HEK293 (cell line): ENCODE measurements around the gene MYOZ1.

Source experiments
- CTCF ChIA-PET: fragments of 350-600 bp; formaldehyde crosslinking; extraction: SDS; loops from one replicate; lab custom pipeline; 2021; ENCODE audit warnings: antibody characterized with exemption; lab: Yijun Ruan, JAX
- POLR2A ChIA-PET: fragments of 300-600 bp; formaldehyde crosslinking; extraction: SDS; loops from one replicate; lab custom pipeline; 2020; ENCODE audit warnings: antibody characterized with exemption, inconsistent platforms; lab: Yijun Ruan, JAX
- H3K27ac ChIP-seq: fragments of 200-500 bp; sonication (Bioruptor generic); 2 replicates; pipeline ENCODE4 v1.5.1; 2014; ENCODE audit warnings: low read depth, low read length, control low read depth, inconsistent platforms; ENCODE audit errors: extremely low read depth
- H3K36me3 ChIP-seq, 2 experiments: fragments of 200-500 bp in 1 of 2; sonication (Bioruptor generic) in 1 of 2; 1 replicate in 1 of 2; 2 replicates in 1 of 2; pipeline ENCODE4 v1.5.1; 2014 to 2017; ENCODE audit warnings: inconsistent platforms in 2 of 2, low read length in 2 of 2; ENCODE audit not compliant: control insufficient read depth in 2 of 2, insufficient read depth in 1 of 2
- H3K4me1 ChIP-seq: fragments of 200-500 bp; sonication (Bioruptor generic); 2 replicates; pipeline ENCODE4 v1.5.1; 2014; ENCODE audit warnings: mild to moderate bottlenecking, low read length, inconsistent platforms; ENCODE audit not compliant: control insufficient read depth, insufficient read depth
- H3K4me3 ChIP-seq: 2 replicates; pipeline ENCODE4 v1.5.1; 2011; ENCODE audit warnings: low read depth, mild to moderate bottlenecking, control low read depth, low read length, moderate library complexity
- H3K9me3 ChIP-seq: fragments of 200-500 bp; sonication (Bioruptor generic); 2 replicates; pipeline ENCODE4 v1.5.1; 2014; ENCODE audit warnings: low read depth, low read length, inconsistent platforms; ENCODE audit not compliant: control insufficient read depth, insufficient read depth
- HOXA7 ChIP-seq: sonication (generic); formaldehyde crosslinking; IDR thresholded peaks from 2 replicates; pipeline ENCODE4 v1.8.1; 2022; ENCODE audit warnings: missing genetic modification reagents, borderline replicate concordance
- HOXC10 ChIP-seq: sonication (generic); formaldehyde crosslinking; IDR thresholded peaks from 2 replicates; pipeline ENCODE4 v1.8.1; 2023; ENCODE audit warnings: mild to moderate bottlenecking, missing genetic modification reagents
- KLF1 ChIP-seq: fragments of 450-650 bp; formaldehyde crosslinking; IDR thresholded peaks from 2 replicates; pipeline ENCODE4 v1.5.1; 2016; ENCODE audit warnings: missing biosample characterization, missing genetic modification characterization
- KLF10 ChIP-seq: fragments of 450-650 bp; IDR thresholded peaks from 2 replicates; pipeline ENCODE4 v1.5.1; 2018; ENCODE audit warnings: missing biosample characterization, mild to moderate bottlenecking, missing genetic modification characterization
- TCF7L2 ChIP-seq: IDR thresholded peaks from 2 replicates; pipeline ENCODE4 v1.6.1; 2011; ENCODE audit warnings: low read depth, mild to moderate bottlenecking, inconsistent platforms, low read length, moderate library complexity, borderline replicate concordance
- ZFP37 ChIP-seq: fragments of 450-650 bp; formaldehyde crosslinking; IDR thresholded peaks from 2 replicates; pipeline ENCODE4 v1.5.1; 2016; ENCODE audit warnings: missing biosample characterization, missing genetic modification characterization
- ZNF10 ChIP-seq: fragments of 450-650 bp; formaldehyde crosslinking; IDR thresholded peaks from 2 replicates; pipeline ENCODE4 v1.5.1; 2017; ENCODE audit warnings: missing biosample characterization, missing genetic modification characterization
- ZNF112 ChIP-seq: fragments of 450-650 bp; formaldehyde crosslinking; IDR thresholded peaks from 2 replicates; pipeline ENCODE4 v1.5.0; 2017; ENCODE audit warnings: missing biosample characterization, missing genetic modification characterization
- ZNF114 ChIP-seq: fragments of 450-650 bp; formaldehyde crosslinking; IDR thresholded peaks from 2 replicates; pipeline ENCODE4 v1.5.0; 2017; ENCODE audit warnings: missing biosample characterization, missing genetic modification characterization
- ZNF202 ChIP-seq: fragments of 450-650 bp; formaldehyde crosslinking; IDR thresholded peaks from 2 replicates; pipeline ENCODE4 v1.5.1; 2016; ENCODE audit warnings: missing biosample characterization, missing genetic modification characterization, borderline replicate concordance
- ZNF211 ChIP-seq: fragments of 450-650 bp; formaldehyde crosslinking; IDR thresholded peaks from 2 replicates; pipeline ENCODE4 v1.5.1; 2016; ENCODE audit warnings: low read depth, missing biosample characterization, missing genetic modification characterization
- ZNF24 ChIP-seq: fragments of 450-650 bp; formaldehyde crosslinking; IDR thresholded peaks from 2 replicates; pipeline ENCODE4 v1.5.1; 2016; ENCODE audit warnings: missing biosample characterization, missing genetic modification characterization
- ZNF274 ChIP-seq, 2 experiments: fragments of 200-500 bp in 1 of 2; fragments of 450-650 bp in 1 of 2; sonication (Bioruptor generic) in 1 of 2; formaldehyde crosslinking in 1 of 2; IDR thresholded peaks; 2 replicates each; pipeline versions ENCODE4 v1.5.1 to v1.6.1; 2014 to 2016; ENCODE audit warnings: borderline replicate concordance in 1 of 2, inconsistent platforms in 1 of 2, low read length in 1 of 2, missing biosample characterization in 1 of 2, missing genetic modification characterization in 1 of 2
- ZNF426 ChIP-seq: fragments of 450-650 bp; formaldehyde crosslinking; IDR thresholded peaks from 2 replicates; pipeline ENCODE4 v1.5.1; 2017; ENCODE audit warnings: missing biosample characterization, missing genetic modification characterization, mild to moderate bottlenecking, inconsistent platforms, moderate library complexity
- ZNF501 ChIP-seq: fragments of 450-650 bp; formaldehyde crosslinking; IDR thresholded peaks from 2 replicates; pipeline ENCODE4 v1.5.1; 2016; ENCODE audit warnings: missing biosample characterization, missing genetic modification characterization
- ZNF610 ChIP-seq: fragments of 450-650 bp; formaldehyde crosslinking; IDR thresholded peaks from 2 replicates; pipeline ENCODE4 v1.5.1; 2016; ENCODE audit warnings: missing biosample characterization, missing genetic modification characterization, borderline replicate concordance
- ZNF654 ChIP-seq: fragments of 450-650 bp; formaldehyde crosslinking; IDR thresholded peaks from 2 replicates; pipeline ENCODE4 v1.5.1; 2016; ENCODE audit warnings: low read depth, missing biosample characterization, missing genetic modification characterization
- TF ChIP-seq, protein P1 (sequence below): fragments of 450-650 bp; formaldehyde crosslinking; conservative IDR thresholded peaks from 2 replicates; pipeline ENCODE4 v1.5.1; 2016; ENCODE audit warnings: low read depth, missing biosample characterization, missing genetic modification characterization
- TF ChIP-seq, protein P2 (sequence below): fragments of 450-650 bp; formaldehyde crosslinking; IDR thresholded peaks from 2 replicates; pipeline ENCODE4 v1.5.1; 2016; ENCODE audit warnings: missing biosample characterization, missing genetic modification characterization, borderline replicate concordance
- TF ChIP-seq, protein P3 (sequence below): fragments of 450-650 bp; formaldehyde crosslinking; IDR thresholded peaks from 2 replicates; pipeline ENCODE4 v1.5.1; 2017; ENCODE audit warnings: missing biosample characterization, mild to moderate bottlenecking, missing genetic modification characterization, moderate library complexity
- TF ChIP-seq, protein P4 (sequence below): fragments of 450-650 bp; formaldehyde crosslinking; IDR thresholded peaks from 2 replicates; pipeline ENCODE4; 2016; ENCODE audit warnings: missing biosample characterization, missing genetic modification characterization
- TF ChIP-seq, protein P5 (sequence below): fragments of 450-650 bp; formaldehyde crosslinking; IDR thresholded peaks from 2 replicates; pipeline ENCODE4 v1.5.1; 2016; ENCODE audit warnings: missing biosample characterization, missing genetic modification characterization
- TF ChIP-seq, protein P6 (sequence below): fragments of 450-650 bp; formaldehyde crosslinking; IDR thresholded peaks from 2 replicates; pipeline ENCODE4 v1.5.1; 2016; ENCODE audit warnings: missing biosample characterization, missing genetic modification characterization
- TF ChIP-seq, protein P7 (sequence below): fragments of 450-650 bp; formaldehyde crosslinking; IDR thresholded peaks from 2 replicates; pipeline ENCODE4 v1.5.1; 2016; ENCODE audit warnings: missing biosample characterization, missing genetic modification characterization

MYOZ1 gene

DNA sequence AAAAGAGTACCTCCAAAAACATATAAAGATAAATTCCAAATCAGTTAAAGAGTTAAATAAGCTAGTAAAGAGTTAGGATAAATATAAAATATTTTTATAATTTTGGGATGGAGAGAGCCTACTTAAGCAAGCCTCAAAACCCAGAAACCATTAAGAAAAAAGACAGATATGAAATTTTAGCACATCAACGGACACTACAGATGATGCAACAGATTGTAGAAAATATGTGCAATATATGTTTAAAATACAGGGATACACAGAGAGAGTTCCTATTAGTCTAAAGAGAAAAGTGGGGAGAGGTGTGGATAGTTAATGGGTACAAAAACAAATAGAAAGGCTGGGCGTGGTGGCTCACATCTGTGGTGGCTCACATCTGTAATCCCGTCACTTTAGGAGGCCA lies 26.6 kb downstream of the MYOZ1 start (continued):
- TF ChIP-seq, protein P1, sequence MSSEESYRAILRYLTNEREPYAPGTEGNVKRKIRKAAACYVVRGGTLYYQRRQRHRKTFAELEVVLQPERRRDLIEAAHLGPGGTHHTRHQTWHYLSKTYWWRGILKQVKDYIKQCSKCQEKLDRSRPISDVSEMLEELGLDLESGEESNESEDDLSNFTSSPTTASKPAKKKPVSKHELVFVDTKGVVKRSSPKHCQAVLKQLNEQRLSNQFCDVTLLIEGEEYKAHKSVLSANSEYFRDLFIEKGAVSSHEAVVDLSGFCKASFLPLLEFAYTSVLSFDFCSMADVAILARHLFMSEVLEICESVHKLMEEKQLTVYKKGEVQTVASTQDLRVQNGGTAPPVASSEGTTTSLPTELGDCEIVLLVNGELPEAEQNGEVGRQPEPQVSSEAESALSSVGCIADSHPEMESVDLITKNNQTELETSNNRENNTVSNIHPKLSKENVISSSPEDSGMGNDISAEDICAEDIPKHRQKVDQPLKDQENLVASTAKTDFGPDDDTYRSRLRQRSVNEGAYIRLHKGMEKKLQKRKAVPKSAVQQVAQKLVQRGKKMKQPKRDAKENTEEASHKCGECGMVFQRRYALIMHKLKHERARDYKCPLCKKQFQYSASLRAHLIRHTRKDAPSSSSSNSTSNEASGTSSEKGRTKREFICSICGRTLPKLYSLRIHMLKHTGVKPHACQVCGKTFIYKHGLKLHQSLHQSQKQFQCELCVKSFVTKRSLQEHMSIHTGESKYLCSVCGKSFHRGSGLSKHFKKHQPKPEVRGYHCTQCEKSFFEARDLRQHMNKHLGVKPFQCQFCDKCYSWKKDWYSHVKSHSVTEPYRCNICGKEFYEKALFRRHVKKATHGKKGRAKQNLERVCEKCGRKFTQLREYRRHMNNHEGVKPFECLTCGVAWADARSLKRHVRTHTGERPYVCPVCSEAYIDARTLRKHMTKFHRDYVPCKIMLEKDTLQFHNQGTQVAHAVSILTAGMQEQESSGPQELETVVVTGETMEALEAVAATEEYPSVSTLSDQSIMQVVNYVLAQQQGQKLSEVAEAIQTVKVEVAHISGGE (tag by site-specific recombination) = no peak
- TF ChIP-seq, protein P2, sequence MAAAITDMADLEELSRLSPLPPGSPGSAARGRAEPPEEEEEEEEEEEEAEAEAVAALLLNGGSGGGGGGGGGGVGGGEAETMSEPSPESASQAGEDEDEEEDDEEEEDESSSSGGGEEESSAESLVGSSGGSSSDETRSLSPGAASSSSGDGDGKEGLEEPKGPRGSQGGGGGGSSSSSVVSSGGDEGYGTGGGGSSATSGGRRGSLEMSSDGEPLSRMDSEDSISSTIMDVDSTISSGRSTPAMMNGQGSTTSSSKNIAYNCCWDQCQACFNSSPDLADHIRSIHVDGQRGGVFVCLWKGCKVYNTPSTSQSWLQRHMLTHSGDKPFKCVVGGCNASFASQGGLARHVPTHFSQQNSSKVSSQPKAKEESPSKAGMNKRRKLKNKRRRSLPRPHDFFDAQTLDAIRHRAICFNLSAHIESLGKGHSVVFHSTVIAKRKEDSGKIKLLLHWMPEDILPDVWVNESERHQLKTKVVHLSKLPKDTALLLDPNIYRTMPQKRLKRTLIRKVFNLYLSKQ (tag by site-specific recombination) = no peak
- TF ChIP-seq ZNF112 (tag by site-specific recombination) = no peak
- TF ChIP-seq KLF1 (tag by site-specific recombination) = no peak
- TF ChIP-seq HOXA7 (CRISPR knock-in tag) = no peak
- no peak for TF ChIP-seq TCF7L2

DNA sequence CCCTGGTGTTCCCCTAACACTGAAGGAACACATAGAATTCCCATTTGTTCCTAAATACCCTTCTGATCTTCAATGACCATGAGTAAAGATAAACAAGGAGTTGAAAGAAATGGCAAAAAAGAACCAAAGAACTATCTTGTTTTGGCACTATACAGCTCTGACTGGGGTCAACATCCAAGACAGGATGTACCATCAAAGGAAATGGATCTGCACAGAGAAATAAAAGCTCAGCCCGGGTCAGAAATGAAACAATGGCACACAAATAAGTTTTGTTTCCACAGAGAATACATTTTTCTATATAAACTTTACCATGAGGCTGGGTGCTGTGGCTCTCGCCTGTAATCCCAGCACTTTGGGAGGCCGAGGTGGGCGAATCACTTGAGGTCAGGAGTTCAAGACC lies 32.2 kb downstream of the MYOZ1 start:
- no peak overlapping the region for H3K4me3 ChIP-seq
- H3K4me1 ChIP-seq = no peaks in the 10 kb centered on the region
- H3K36me3 ChIP-seq = peaks cover 0 to under 1% of the 10 kb centered on the region in 2 experiments; a peak in 1 of 3 replicates
- ChIA-PET CTCF (interaction anchor here (1.2 to 1.5 kb wide), 2 partner anchors 79 to 80 kb away, joined by 3 read pairs; no protein-coding TSS in a partner anchor), POLR2A (no interaction called here)
- H3K9me3 ChIP-seq = no peaks in the 10 kb centered on the region
- H3K27ac ChIP-seq = no peak overlapping the region
- TF ChIP-seq KLF10 (tag by site-specific recombination) (no peak), ZNF654 (tag by site-specific recombination) (no peak), ZNF211 (tag by site-specific recombination) (no peak), ZNF501 (tag by site-specific recombination) (no peak), ZNF202 (tag by site-specific recombination) (no peak), ZNF426 (tag by site-specific recombination) (no peak), HOXC10 (no peak), ZNF274 (IDR thresholded peaks at IDR 0.05; ENCODE audit: low read length) (no peak), ZNF274 (tag by site-specific recombination; IDR thresholded peaks at IDR 0.05; ENCODE audit: borderline replicate concordance) (no peak), ZNF610 (tag by site-specific recombination) (no peak), ZNF114 (tag by site-specific recombination) (no peak), ZFP37 (tag by site-specific recombination) (no peak), ZNF10 (tag by site-specific recombination) (no peak), ZNF24 (tag by site-specific recombination) (no peak)
- TF ChIP-seq, protein P3, sequence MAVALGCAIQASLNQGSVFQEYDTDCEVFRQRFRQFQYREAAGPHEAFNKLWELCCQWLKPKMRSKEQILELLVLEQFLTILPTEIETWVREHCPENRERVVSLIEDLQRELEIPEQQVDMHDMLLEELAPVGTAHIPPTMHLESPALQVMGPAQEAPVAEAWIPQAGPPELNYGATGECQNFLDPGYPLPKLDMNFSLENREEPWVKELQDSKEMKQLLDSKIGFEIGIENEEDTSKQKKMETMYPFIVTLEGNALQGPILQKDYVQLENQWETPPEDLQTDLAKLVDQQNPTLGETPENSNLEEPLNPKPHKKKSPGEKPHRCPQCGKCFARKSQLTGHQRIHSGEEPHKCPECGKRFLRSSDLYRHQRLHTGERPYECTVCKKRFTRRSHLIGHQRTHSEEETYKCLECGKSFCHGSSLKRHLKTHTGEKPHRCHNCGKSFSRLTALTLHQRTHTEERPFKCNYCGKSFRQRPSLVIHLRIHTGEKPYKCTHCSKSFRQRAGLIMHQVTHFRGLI = no peak
- TF ChIP-seq, protein P4, sequence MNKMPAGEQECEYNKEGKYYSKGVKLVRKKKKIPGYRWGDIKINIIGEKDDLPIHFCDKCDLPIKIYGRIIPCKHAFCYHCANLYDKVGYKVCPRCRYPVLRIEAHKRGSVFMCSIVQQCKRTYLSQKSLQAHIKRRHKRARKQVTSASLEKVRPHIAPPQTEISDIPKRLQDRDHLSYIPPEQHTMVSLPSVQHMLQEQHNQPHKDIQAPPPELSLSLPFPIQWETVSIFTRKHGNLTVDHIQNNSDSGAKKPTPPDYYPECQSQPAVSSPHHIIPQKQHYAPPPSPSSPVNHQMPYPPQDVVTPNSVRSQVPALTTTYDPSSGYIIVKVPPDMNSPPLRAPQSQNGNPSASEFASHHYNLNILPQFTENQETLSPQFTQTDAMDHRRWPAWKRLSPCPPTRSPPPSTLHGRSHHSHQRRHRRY (tag by site-specific recombination) = no peak
- TF ChIP-seq, protein P5, sequence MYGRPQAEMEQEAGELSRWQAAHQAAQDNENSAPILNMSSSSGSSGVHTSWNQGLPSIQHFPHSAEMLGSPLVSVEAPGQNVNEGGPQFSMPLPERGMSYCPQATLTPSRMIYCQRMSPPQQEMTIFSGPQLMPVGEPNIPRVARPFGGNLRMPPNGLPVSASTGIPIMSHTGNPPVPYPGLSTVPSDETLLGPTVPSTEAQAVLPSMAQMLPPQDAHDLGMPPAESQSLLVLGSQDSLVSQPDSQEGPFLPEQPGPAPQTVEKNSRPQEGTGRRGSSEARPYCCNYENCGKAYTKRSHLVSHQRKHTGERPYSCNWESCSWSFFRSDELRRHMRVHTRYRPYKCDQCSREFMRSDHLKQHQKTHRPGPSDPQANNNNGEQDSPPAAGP (tag by site-specific recombination) = no peak
- TF ChIP-seq, protein P6, sequence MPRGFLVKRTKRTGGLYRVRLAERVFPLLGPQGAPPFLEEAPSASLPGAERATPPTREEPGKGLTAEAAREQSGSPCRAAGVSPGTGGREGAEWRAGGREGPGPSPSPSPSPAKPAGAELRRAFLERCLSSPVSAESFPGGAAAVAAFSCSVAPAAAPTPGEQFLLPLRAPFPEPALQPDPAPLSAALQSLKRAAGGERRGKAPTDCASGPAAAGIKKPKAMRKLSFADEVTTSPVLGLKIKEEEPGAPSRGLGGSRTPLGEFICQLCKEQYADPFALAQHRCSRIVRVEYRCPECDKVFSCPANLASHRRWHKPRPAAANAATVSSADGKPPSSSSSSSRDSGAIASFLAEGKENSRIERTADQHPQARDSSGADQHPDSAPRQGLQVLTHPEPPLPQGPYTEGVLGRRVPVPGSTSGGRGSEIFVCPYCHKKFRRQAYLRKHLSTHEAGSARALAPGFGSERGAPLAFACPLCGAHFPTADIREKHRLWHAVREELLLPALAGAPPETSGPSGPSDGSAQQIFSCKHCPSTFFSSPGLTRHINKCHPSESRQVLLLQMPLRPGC (tag by site-specific recombination) = no peak
- TF ChIP-seq, protein P7, sequence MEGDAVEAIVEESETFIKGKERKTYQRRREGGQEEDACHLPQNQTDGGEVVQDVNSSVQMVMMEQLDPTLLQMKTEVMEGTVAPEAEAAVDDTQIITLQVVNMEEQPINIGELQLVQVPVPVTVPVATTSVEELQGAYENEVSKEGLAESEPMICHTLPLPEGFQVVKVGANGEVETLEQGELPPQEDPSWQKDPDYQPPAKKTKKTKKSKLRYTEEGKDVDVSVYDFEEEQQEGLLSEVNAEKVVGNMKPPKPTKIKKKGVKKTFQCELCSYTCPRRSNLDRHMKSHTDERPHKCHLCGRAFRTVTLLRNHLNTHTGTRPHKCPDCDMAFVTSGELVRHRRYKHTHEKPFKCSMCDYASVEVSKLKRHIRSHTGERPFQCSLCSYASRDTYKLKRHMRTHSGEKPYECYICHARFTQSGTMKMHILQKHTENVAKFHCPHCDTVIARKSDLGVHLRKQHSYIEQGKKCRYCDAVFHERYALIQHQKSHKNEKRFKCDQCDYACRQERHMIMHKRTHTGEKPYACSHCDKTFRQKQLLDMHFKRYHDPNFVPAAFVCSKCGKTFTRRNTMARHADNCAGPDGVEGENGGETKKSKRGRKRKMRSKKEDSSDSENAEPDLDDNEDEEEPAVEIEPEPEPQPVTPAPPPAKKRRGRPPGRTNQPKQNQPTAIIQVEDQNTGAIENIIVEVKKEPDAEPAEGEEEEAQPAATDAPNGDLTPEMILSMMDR (tag by site-specific recombination) = no peak
